ENCODE data around the gene PEMT.
"Not testable (repeated sequence)": the region's sequence is repeated elsewhere in the genome, so short reads cannot be mapped to it uniquely, and the experiment has no call there.

Gene PEMT

DNA sequence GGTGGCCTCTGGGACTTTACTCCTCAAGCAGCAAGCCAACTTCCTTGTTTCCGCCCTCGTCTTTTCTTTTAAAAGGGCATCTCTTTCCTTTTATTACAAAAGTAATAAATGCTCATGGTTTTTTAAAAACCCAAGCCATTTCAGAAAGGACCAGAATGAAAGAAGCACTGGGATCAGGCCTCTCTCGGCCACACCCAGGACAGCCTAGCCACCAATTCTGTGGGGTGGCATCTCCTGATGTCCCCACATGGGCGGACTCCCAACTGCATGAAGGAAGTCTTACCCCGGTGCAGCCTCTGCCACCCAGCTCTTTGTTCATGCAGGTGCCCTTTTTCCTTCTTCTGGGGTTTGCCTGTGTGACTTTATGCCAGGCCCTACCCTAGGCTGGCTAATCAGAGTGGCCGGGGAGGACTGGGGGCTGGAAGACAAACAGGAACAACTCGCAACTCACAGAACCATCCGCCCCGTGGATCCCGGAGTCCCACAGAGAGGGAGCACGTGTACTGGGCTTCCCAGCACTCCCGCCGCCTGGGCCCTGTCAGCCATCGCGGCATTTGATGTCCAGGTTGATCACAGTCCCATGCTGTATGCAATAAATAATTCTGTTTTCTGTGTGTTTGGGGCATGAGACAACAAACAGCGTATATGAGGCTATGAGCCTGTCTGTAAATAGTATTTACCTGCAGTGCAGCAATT is 92.8 kb downstream of the PEMT start:
- no peak for DNase-seq

- no peak for DNase-seq
Measured at GRCh38 chr17:17497845-17498520, 93.5 kb downstream of the PEMT start.

- no peak for DNase-seq
Measured at GRCh38 chr17:17497065-17497844, 94.3 kb downstream of the PEMT start.

DNA sequence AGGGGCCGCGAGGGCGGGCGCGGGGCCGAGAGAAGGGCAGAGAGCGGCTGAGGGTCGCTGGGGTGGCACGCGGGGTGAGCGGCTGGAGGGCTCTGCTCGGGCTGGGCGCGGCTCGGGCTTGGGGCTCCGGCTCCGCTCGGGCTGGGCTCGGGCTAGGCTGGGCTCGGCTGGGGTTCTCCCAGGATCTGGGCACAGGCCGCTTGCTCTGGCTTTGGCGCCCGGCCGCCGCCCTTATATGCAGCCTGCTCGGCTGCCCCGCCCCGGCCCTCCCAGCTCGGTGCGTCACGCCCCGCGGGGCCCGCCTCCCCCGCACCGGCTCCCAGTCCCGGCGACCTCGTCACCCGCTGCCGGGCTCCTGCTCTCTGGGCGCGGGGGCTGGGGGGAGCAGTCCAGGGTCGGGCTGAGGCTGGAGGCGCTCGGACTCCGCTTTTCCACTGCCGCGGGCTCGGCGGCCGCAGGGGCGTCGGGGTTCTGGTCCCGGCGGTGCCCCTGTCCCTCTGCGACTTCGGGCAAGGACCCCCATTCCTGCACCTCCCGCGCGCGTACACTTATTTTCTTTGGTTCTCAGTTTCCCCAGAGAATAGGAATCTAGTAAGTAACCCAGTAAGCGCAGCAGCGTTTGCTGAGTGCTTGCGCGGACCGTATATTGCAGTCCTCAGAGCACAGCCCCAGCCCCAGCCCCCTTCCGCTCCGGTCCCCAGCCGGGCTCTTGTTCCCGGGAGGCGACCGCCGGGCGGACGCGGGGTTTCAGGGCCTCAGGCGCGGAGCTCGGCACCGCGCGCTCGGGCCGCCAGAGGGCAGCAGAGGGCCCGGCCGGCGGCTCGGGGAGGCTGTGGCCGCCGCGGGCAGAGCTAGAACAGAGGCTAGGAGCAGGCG is 95.1 kb downstream of the PEMT start, which contains the start of gene RASD1:
Gene RASD1 (minus strand): TSS at position 207 of the 876 bp plus-strand sequence. CDS start 214 bp downstream, outside the sequence.
- DNase-seq: peak; percentile 58 to 68 (median 65)

DNA sequence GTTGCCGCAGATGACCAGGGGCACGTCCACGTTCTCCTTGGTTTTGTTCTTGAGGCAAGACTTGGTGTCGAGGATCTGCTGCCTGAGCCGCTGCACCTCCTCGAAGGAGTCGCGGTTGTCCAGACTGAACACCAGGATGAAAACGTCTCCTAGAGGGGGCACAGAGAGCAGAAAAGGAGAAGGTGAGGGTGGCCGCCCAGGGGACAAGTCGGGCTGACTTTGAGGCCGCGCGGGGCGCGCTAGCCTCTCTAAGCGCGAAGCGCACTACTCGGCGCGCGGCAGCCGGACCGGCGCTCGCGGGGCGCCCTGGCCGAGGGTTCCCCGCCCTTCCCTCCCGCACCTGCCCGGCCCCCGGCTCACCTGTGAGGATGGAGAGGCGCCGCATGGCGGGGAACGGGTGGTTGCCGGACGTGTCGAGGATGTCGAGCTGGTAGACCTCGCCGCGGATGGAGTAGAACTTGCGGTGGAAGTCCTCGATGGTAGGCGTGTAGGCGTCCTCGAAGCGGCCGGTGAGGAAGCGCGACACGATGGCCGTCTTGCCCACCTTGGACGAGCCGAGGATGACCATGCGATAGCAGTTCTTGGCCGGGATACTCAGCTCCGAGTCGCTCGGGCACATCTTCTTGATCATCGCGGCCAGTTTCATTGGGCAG is 95.8 kb downstream of the PEMT start:
- no peak for DNase-seq

GRCh38 chr17:17494870-17495535 is 96.5 kb downstream of the PEMT start:
- no peak for DNase-seq

DNA sequence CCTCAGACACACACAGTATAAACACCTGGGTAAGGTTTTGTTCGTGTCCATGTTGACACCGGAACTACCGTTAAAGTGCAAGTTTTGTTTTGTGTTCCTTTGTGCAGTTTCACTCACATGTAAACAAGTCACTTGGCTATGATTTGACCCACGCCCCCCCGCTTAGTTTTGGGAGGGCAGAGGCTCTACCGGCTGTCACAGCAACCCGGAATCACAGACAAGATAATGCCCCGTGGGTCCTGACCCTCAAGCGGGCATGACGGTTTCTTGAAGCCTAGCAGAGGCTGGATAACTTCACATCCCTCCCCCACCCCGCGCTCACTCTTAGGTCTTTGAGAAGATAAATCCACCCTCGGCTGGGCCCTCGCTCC is 97.0 kb downstream of the PEMT start:
- DNase-seq: no peak

- no peak for DNase-seq
Measured at GRCh38 chr17:17493986-17494466, 97.5 kb downstream of the PEMT start.

GRCh38 chr17:17493249-17493985 is 98.1 kb downstream of the PEMT start:
- no peak for DNase-seq

DNA sequence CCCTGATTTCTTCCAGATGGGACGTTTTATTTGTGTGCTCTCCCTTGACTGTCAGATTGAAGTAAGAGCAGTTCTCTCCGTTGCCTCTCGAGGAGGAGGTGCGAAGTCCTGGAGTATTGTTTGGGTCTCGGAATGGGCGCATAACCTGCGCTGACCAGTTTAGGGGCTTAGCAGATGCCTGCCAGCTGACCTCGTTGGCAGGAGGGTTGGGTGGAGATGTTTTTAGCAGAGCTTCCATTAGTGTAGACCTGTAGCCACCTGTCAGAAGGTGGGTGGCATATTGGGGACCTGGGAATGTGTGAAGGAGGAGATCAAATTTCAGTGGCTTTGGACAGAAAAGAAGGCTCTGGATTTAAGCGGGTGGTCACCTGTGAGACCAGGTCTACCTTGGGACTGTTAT is 98.9 kb downstream of the PEMT start:
- DNase-seq: no peak

DNA sequence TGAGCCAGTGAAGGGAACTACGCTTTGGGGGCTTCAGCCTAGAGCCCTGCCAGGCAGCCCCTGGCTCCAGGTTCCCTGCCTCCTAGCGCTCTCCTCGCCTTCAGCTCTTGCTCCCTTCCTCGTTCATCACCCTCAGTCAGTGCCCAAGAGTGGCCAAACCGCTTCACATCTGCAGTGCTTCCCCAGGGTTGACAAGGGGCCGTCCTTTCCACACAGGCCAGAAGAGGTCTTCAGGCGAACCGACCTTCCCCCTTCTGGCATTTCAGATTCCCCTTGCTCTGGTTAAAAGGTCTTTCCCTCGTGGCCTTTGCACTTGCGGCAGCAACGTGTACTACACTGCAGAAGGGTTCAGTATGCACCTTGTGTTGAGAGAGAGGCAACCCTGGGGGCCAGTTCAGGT is 99.4 kb downstream of the PEMT start:
- no peak for DNase-seq

GRCh38 chr17:17491546-17491988 is 99.9 kb downstream of the PEMT start:
- DNase-seq: no peak

GRCh38 chr17:17491031-17491471 is 100.5 kb downstream of the PEMT start:
- DNase-seq: no peak

GRCh38 chr17:17487998-17488397 is 103.5 kb downstream of the PEMT start:
- no peak for DNase-seq

DNA sequence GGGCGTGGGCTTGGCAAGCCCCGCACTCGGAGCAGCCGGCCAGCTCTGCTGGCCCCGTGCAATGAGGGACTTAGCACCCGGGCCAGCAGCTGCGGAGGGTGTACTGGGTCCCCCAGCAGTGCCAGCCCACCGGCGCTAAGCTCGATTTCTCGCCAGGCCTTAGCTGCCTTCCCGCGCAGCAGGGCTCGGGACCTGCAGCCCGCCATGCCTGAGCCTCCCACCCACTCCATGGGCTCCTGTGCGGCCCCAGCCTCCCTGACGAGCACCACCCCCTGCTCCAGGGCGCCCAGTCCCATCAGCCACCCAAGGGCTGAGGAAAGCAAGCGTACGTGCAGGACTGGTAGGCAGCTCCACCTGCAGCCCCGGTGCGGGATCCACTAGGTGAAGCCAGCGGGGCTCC is 105.1 kb downstream of the PEMT start:
- DNase-seq: not testable (repeated sequence)

GRCh38 chr17:17485420-17485819 is 106.1 kb downstream of the PEMT start:
- DNase-seq: no peak

- no peak for DNase-seq
Measured at GRCh38 chr17:17484451-17484899, 107.0 kb downstream of the PEMT start.

DNA sequence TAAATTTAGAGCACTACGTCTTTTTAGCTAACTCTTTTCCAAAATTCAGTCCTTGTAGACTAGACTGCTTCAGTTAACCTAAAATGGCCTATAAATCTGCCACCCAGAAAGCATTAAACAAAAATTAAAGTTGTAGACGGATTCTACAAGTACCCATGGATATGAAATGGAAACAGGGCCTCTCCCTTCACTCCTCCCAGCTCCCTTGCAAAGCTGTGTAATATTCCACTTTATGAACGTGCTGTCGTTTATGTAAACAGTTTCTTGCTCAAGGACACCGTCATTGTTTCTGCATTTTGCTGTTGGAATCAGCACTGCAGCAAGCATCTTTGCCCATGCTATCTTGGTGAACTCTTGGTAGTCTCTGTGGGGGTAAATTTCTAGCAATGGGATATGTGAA is 109.6 kb downstream of the PEMT start:
- DNase-seq: no peak

DNA sequence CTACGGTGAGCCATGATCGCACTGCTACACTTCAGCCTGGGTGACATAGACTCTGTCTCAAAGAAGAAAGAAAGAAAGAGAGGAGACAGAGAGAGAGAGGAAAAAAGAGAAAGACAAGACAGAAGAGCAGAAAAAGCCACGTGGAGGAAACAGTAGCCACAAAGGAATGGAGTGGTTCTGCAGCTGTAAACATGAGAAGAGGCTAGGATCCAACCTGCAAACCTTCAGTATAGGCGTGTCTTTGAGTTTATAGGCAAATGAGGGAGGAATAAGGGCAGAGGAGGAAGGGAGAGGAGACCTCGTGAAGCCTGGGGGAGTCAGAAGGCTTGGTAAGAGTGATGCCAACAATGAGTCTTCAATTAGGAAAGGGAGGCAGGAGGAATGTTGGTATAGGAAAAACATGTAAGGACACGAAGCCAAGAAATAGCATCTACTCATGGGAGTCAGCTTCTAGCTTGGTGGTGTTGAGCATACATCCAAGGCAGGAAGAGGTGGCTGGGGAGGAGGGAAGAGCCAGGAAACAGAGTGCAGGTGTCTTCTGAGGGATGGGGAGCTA is 110.8 kb downstream of the PEMT start:
- no peak for DNase-seq

- DNase-seq: no peak
Measured at GRCh38 chr17:17479209-17479608, 112.3 kb downstream of the PEMT start.
